Kidney (tissue), 14 donors: Measurements from ENCODE around the gene DNMT1. TPM values are rescaled to one million over a fixed set of nuclear protein-coding genes. Genes with fewer than 3 reads are reported as not detected.

Source experiments
- DNase-seq, 5 donors: peaks; one replicate each; pipeline ENCODE4 v3.0.0-alpha.2; 2013 to 2020
- FAIRE-seq: peaks from 2 replicates; lab custom pipeline; 2012; peaks lifted over from hg19 to GRCh38; lab: Jason Lieb, UNC
- H3K27ac ChIP-seq, 2 donors: one replicate each; pipeline ENCODE4 v1.7.0; 2013; ENCODE audit warnings: low read depth in 2 of 2, low read length in 2 of 2, inconsistent platforms in 1 of 2
- H3K27me3 ChIP-seq: one replicate; pipeline ENCODE4 v1.7.1; 2013; ENCODE audit warnings: low read length, inconsistent platforms; ENCODE audit not compliant: control insufficient read depth, insufficient read depth
- H3K36me3 ChIP-seq, 3 donors: one replicate each; pipeline versions ENCODE4 v1.7.0 to v1.7.1; 2013; ENCODE audit warnings: low read length in 3 of 3, control low read depth in 1 of 3, inconsistent platforms in 1 of 3; ENCODE audit not compliant: insufficient read depth in 3 of 3, control insufficient read depth in 2 of 3
- H3K4me1 ChIP-seq, 3 donors: one replicate each; pipeline versions ENCODE4 v1.7.0 to v1.7.1; 2013; ENCODE audit warnings: low read length in 3 of 3, inconsistent platforms in 1 of 3, low read depth in 1 of 3; ENCODE audit not compliant: control insufficient read depth in 2 of 3, insufficient read depth in 2 of 3
- H3K4me3 ChIP-seq, 3 donors: one replicate each; pipeline versions ENCODE4 v1.7.0 to v1.8.1; 2013; ENCODE audit warnings: low read length in 3 of 3, control low read depth in 1 of 3, inconsistent platforms in 1 of 3
- H3K9ac ChIP-seq, 3 donors: one replicate each; pipeline versions ENCODE4 v1.7.0 to v1.7.1; 2013; ENCODE audit warnings: low read length in 3 of 3, control low read depth in 1 of 3, inconsistent platforms in 1 of 3
- H3K9me3 ChIP-seq, 3 donors: one replicate each; pipeline versions ENCODE4 v1.7.0 to v1.7.1; 2013; ENCODE audit warnings: low read length in 3 of 3, control low read depth in 1 of 3, inconsistent platforms in 1 of 3; ENCODE audit not compliant: control insufficient read depth in 2 of 3, insufficient read depth in 1 of 3
- CTCF ChIP-seq: IDR thresholded peaks from 3 replicates; pipeline ENCODE4 v1.5.1; 2012; ENCODE audit warnings: mild to moderate bottlenecking, moderate library complexity, borderline replicate concordance; ENCODE audit not compliant: insufficient read depth; ENCODE audit errors: extremely low read depth
- intact Hi-C: fragments of 100-400 bp; cut with DNase I; formaldehyde crosslinking; loops from one replicate; pipeline ENCODE4 v1.11.1; 2022
- polyA plus RNA-seq: library from polyadenylated mRNA; stranded (reverse); fragments of 350-450 nt; fragmentation: Illumina TruSeq; extraction: RNeasy Lipid Tissue Mini Kit (QIAGEN cat#74804); gene quantifications from one replicate; pipeline ENCODE4 v1.2.3, GENCODE V29; 2014; ENCODE audit warnings: low read depth, low replicate concordance; ENCODE audit not compliant: insufficient read depth
- total RNA-seq: library from RNA; stranded (reverse); fragmentation: NEBNext Ultra II Directional; extraction: Animal tissue kit (Norgen Biotek cat#: 25700); gene quantifications from one replicate; pipeline ENCODE4 v1.2.1, GENCODE V29; 2021
- donor health status: control.
- donor health status: control.
- donor health status: control.
- donor health status: control.
- donor health status: control.
- donor health status: DM: yes; HTN: yes; CAD: no.
- donor health status: Normal renal cell carcinoma (clear cell type).

DNMT1 gene
- total and polyA plus RNA-seq, 2 donors from 2014 or later, result 15.3 to 64.6 TPM

GRCh38 chr19:10211691-10212090 is 16.9 kb upstream of the DNMT1 start:
- no peak overlapping the region for H3K9ac ChIP-seq
- no peak for FAIRE-seq
- DNase-seq, result no peak
- H3K9me3 ChIP-seq, result no peaks in the 10 kb centered on the region
- no peak overlapping the region for H3K27ac ChIP-seq
- no peaks in the 10 kb centered on the region for H3K36me3 ChIP-seq
- no peak overlapping the region for H3K4me3 ChIP-seq
- no peak for TF ChIP-seq CTCF
- H3K4me1 ChIP-seq, result no peaks in the 10 kb centered on the region
- intact Hi-C loops, result no loop called here
- no peaks in the 10 kb centered on the region for H3K27me3 ChIP-seq

- FAIRE-seq (no peak), DNase-seq (no peak)
- no peaks in the 10 kb centered on the region for H3K9me3 ChIP-seq
- H3K27me3 ChIP-seq, result no peaks in the 10 kb centered on the region
- TF ChIP-seq CTCF, result no peak
- H3K9ac ChIP-seq, result no peak overlapping the region
- H3K4me3 ChIP-seq, result no peak overlapping the region
- intact Hi-C loops, result no loop called here
- no peaks in the 10 kb centered on the region for H3K4me1 ChIP-seq
- H3K36me3 ChIP-seq, result no peaks in the 10 kb centered on the region
- no peak overlapping the region for H3K27ac ChIP-seq
Measured at GRCh38 chr19:10211061-10211460, 16.3 kb upstream of the DNMT1 start.

- no peak overlapping the region for H3K27ac ChIP-seq
- H3K4me3 ChIP-seq, result no peak overlapping the region
- no peaks in the 10 kb centered on the region for H3K27me3 ChIP-seq
- H3K36me3 ChIP-seq, result no peaks in the 10 kb centered on the region
- DNase-seq (no peak), FAIRE-seq (no peak)
- no peaks in the 10 kb centered on the region for H3K4me1 ChIP-seq
- intact Hi-C loops, result no loop called here
- H3K9me3 ChIP-seq, result no peaks in the 10 kb centered on the region
- no peak overlapping the region for H3K9ac ChIP-seq
- no peak for TF ChIP-seq CTCF
Measured at GRCh38 chr19:10209315-10209714, 14.6 kb upstream of the DNMT1 start.

- no peaks in the 10 kb centered on the region for H3K27me3 ChIP-seq
- TF ChIP-seq CTCF, result no peak
- no peaks in the 10 kb centered on the region for H3K9me3 ChIP-seq
- DNase-seq (no peak), FAIRE-seq (no peak)
- H3K27ac ChIP-seq, result no peak overlapping the region
- H3K4me3 ChIP-seq, result no peak overlapping the region
- no peaks in the 10 kb centered on the region for H3K4me1 ChIP-seq
- no peaks in the 10 kb centered on the region for H3K36me3 ChIP-seq
- H3K9ac ChIP-seq, result no peak overlapping the region
- intact Hi-C loops, result no loop called here
Measured at GRCh38 chr19:10207026-10207425, 12.3 kb upstream of the DNMT1 start.
